GM06990 (cell line): ENCODE results near the gene ZDHHC3.

Experiments used
- DNase-seq: peaks from one replicate; pipeline ENCODE4 v3.0.0-alpha.2; 2011; ENCODE audit not compliant: insufficient read length; ENCODE audit errors: extremely low read depth
- H3K27me3 ChIP-seq: replicated peaks from 2 replicates; pipeline ENCODE4 v1.6.0; 2011; ENCODE audit warnings: low read length; ENCODE audit not compliant: control insufficient read depth, insufficient read depth
- H3K36me3 ChIP-seq: 2 replicates; pipeline ENCODE4 v1.5.1; 2011; ENCODE audit warnings: low read length; ENCODE audit not compliant: control insufficient read depth, insufficient read depth
- H3K4me3 ChIP-seq: replicated peaks from 2 replicates; pipeline ENCODE4 v1.5.1; 2011; ENCODE audit warnings: low read depth, mild to moderate bottlenecking, control low read depth, low read length
- CTCF ChIP-seq: IDR thresholded peaks from 2 replicates; pipeline ENCODE4 v1.5.1; 2011; ENCODE audit warnings: low read length, control low read depth, mild to moderate bottlenecking, inconsistent platforms; ENCODE audit not compliant: insufficient read depth, poor library complexity, severe bottlenecking

The ZDHHC3 gene

GRCh38 chr3:44920081-44920480 lies 55.9 kb downstream of the ZDHHC3 start:
- no peak overlapping the region for H3K4me3 ChIP-seq
- no peaks in the 10 kb centered on the region for H3K27me3 ChIP-seq
- no peak for TF ChIP-seq CTCF
- H3K36me3 ChIP-seq: peaks cover 6% of the 10 kb centered on the region
- DNase-seq: no peak

- Histone ChIP-seq H3K36me3 (peaks cover 6% of the 10 kb centered on the region), H3K27me3 (no peaks in the 10 kb centered on the region), H3K4me3 (no peak overlapping the region)
- no peak for TF ChIP-seq CTCF
- DNase-seq: no peak
These were observed 57.4 kb downstream of the ZDHHC3 start for GRCh38 chr3:44918581-44918980.

GRCh38 chr3:44918087-44918486 lies 57.9 kb downstream of the ZDHHC3 start:
- no peak for TF ChIP-seq CTCF
- DNase-seq: no peak
- no peak overlapping the region for H3K4me3 ChIP-seq
- H3K27me3 ChIP-seq: no peaks in the 10 kb centered on the region
- peaks cover 6% of the 10 kb centered on the region for H3K36me3 ChIP-seq

- Histone ChIP-seq H3K4me3 (no peak overlapping the region), H3K27me3 (no peaks in the 10 kb centered on the region), H3K36me3 (peaks cover 3% of the 10 kb centered on the region; the same call in 1 of the 2 replicates)
- DNase-seq: no peak
- no peak for TF ChIP-seq CTCF
These were observed 60.1 kb downstream of the ZDHHC3 start for GRCh38 chr3:44915702-44916438.

- Histone ChIP-seq H3K36me3 (peaks cover 2% of the 10 kb centered on the region; the same call in 1 of the 2 replicates), H3K27me3 (no peaks in the 10 kb centered on the region), H3K4me3 (no peak overlapping the region)
- no peak for DNase-seq
- peak; percentile 30 for TF ChIP-seq CTCF
These were observed 61.0 kb downstream of the ZDHHC3 start for GRCh38 chr3:44914936-44915335.

- Histone ChIP-seq H3K36me3 (peaks cover 2% of the 10 kb centered on the region; the same call in 1 of the 2 replicates), H3K4me3 (no peak overlapping the region), H3K27me3 (no peaks in the 10 kb centered on the region)
- DNase-seq: no peak
- TF ChIP-seq CTCF: peak; percentile 91
These were observed 62.0 kb downstream of the ZDHHC3 start for GRCh38 chr3:44913868-44914468.
